GM19328 (cell line): ENCODE measurements around the gene AGBL4.

Experiments
- ATAC-seq: cut with Tn5 transposase; IDR thresholded peaks from one replicate; pipeline ENCODE4 v1.9.1; 2021; ENCODE audit warnings: mild to moderate bottlenecking, moderate library complexity; ENCODE audit not compliant: unreplicated experiment

The AGBL4 gene

DNA sequence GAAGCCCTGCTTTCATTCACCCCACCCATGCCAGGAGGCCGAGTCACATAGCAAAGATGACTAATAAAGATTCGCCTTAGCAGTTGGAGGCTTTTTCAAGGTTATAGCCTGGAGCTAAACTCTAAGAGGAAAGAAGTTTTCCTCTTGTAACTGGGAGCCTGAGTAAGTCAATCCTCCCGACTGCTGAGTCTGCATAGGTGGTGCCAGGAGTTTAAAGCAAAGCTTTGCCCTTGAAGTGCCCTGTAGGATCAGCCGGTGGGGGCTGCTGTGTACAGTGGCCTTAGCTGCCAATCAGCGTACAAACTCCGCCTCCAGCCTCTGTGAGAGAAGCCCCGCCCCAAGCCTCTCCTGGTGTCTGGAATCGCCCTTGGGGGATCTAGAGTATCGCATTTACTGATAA, 1404.2 kb downstream of the AGBL4 start:
- no peak for ATAC-seq

DNA sequence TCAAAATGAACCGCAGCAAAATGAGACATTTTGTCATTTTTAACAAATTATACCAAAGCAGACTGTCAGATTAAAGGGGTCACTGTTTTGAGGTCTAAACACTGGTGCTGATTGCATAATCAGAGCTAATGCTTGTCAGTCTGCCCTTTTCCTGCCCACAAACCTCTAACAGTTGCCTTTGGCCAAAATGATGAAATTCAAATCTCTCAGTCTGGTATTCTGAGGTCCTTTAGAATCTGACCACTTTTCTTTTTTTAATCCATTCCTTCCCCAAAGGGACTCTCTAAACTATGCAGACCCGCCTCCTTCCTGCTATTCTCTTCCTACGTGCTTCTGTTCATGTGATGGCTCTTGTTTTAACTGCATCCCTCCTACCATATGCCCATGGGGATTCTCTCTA, 1406.5 kb downstream of the AGBL4 start:
- no peak for ATAC-seq

DNA sequence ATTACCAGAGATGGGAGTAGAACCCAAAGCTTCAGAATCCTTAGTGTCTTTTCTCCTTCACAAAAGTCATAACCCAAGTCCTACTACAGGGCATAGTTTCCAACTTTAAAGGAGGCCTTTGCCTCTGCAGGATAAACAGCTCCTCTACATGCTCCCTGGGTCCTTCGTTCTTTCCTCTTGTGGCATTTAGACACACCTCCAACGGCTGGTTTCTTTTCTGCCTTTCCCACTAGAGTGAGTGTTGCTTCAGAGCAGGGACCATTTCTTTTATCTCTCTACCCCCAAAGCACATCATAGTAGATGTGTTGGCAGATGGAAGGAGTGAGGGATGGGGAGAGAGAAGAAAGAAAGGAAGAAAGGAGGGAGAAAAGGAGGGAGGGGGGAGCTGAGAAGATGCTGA, 1407.0 kb downstream of the AGBL4 start:
- ATAC-seq = no peak

- ATAC-seq = no peak
Measured at GRCh38 chr1:48611841-48612240, 1411.9 kb downstream of the AGBL4 start.

GRCh38 chr1:48610628-48611542, 1412.9 kb downstream of the AGBL4 start:
- ATAC-seq = no peak

DNA sequence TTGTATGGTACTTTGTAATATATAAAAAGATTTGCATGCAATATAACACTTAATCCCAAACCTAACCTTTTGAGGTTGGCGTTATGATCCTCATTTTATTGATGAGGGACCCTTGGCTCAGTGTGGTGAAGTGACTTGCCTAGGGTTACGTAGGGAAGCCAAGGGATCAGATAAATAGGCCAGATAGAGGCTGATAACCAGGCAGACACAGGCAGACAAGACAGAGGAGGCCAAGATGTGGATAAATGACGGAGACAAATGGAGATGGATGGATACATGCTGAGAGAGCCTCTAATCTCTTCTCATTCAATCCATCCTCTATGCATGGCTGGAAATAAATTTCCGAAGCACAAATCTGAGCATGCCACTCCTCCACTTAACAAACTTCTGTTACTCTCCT, 1414.9 kb downstream of the AGBL4 start:
- no peak for ATAC-seq

DNA sequence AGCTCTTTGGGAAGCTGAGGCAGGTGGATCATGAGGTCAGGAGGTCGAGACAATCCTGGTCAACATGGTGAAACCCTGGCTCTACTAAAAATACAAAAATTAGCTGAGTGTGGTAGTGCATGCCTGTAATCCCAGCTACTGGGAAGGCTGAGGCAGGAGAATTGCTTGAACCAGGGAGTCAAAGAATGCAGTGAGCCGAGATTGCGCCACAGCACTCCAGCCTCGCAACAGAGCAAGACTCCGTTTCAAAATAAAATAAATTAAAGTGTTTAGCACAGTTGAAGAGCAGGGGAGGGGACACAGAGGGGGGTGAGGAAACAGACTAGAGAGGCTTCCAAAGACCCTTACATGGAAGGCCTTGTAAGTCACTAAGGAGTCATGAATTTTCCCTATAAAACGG, 1420.5 kb downstream of the AGBL4 start:
- no peak for ATAC-seq

GRCh38 chr1:48602349-48602748, 1421.4 kb downstream of the AGBL4 start:
- ATAC-seq = no peak

- no peak for ATAC-seq
Measured at GRCh38 chr1:48600182-48600581, 1423.6 kb downstream of the AGBL4 start.

DNA sequence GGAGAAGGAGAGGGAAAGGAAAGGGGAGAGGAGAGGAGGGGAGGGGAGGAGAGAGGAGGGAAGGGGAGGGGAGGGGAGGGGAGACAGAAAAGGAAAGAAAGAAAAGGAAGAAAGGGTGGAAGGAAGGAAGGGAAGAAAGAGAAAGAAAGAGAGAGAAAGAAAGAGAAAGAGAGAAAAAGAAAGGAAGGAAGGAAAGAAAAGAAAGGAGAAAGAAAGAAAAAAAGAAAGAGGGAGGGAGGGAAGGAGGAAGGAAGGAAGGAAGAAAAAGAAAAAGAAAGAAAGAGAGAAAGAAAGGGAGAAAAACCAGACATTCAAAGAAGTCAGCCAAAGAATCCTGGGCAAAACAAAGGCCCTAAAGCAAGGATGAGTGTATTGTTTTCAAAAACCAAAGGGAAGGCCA, 1426.1 kb downstream of the AGBL4 start:
- ATAC-seq = no peak

- ATAC-seq = no peak
Measured at GRCh38 chr1:48596046-48596445, 1427.7 kb downstream of the AGBL4 start.

- no peak for ATAC-seq
Measured at GRCh38 chr1:48595613-48596012, 1428.1 kb downstream of the AGBL4 start.

DNA sequence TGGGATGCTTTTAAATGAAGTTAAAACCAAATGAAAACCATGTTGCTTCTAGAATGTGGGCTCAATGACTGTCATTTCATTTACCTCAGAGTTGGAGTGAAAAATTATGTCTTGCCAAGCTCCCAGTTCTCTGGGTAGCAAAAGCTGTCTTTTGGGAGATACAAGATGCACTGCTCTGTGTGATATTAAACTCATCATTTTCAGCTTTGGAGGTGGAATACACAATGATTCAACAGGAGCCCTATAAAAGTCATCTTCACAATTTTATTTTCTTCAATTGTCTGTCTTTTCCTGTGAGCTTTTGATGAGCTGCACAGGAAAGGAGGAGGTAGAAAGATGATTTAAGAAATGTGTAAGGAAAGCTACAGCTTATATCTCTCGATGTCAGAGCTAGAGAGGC, 1431.4 kb downstream of the AGBL4 start:
- ATAC-seq = no peak

GRCh38 chr1:48591181-48591580, 1432.6 kb downstream of the AGBL4 start:
- no peak for ATAC-seq

GRCh38 chr1:48588061-48588460, 1435.7 kb downstream of the AGBL4 start:
- no peak for ATAC-seq

- ATAC-seq = no peak
Measured at GRCh38 chr1:48582408-48582807, 1441.3 kb downstream of the AGBL4 start.

DNA sequence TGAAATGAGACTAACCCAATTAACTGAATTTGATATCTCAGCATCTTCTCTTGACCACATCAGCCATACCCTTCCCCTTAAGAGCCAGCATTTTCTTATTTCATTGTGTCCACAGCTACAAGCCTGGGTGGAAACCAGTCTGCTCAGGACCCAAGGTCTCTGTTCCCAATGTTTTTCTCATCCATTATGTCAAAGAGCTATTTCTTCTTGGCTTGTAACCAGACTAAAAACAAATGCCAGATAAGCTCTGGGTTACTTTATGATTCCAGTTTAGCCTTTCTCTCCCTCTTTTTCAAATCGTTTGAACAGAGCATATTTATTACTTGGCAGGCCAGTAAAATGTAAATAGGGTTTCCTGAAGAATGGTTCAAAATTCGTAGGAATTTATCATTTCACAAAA, 1442.5 kb downstream of the AGBL4 start:
- no peak for ATAC-seq

DNA sequence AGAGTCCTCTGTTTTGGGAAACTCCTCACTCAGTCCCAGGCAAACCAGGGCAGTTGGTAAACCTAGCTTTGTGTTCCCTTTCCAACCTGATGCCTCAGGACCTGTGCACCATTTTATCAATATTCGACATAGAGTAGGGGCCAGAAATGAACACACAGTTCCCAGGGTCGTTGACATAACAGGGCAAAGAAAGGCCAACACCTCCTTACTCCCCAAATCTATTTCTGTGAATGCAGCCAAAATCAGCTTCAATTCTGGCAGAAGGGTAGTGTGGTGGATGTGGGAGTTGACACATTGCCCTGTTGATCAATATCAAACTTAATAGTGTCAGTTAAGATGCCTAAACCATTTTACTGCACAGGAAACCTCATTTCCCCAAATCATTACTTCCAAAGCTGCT, 1447.2 kb downstream of the AGBL4 start:
- ATAC-seq = no peak

DNA sequence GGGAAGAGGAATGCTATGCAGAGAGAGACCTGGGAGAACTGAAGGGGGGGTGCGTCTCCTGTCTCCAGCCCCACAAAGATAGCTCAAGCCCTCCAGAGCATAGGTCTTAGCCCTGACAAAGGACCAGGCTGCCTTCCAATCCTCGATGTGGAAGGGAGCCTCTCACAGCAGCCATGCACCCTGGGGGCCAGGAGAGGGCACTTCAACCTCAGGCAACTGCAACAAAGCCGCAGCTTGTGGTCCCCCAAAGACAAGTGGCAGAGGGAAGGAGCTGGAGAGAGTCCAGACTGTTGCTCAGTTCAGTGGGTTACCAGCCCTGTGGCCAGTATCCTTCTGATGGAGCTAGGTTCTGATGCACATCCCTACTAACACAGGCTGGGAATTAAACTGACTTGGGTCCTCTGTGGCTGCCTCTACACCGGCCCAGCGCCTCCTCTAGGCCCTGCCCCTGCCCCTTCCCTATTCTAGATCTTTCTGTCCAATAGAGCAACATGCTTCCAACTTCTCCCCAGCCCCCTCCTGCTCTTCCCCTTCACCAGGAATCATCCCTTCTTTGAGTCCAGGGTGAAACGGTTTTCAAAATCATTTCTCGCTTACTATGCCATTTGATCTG, 1451.0 kb downstream of the AGBL4 start:
- ATAC-seq = no peak

DNA sequence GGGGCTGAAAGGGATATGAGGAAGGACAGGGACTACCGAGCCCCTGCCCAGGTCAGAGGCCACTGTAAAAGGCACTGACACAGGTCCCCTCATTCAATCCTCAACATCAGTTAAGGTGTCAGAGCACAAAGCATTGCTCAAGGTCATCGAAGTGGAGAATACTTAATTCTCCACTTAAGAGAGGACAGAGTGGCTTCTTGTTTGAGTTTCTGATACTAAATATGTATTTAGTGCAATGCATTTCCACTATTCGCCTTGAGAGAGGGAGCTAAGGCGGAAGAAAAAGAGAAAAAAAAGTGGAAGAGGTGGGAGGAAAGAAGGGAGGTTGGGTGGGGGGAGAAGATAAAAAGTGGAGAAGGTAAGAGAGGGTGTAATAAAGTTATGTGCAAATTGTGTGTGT, 1451.6 kb downstream of the AGBL4 start:
- ATAC-seq = no peak

- no peak for ATAC-seq
Measured at GRCh38 chr1:48571303-48571987, 1452.3 kb downstream of the AGBL4 start.

DNA sequence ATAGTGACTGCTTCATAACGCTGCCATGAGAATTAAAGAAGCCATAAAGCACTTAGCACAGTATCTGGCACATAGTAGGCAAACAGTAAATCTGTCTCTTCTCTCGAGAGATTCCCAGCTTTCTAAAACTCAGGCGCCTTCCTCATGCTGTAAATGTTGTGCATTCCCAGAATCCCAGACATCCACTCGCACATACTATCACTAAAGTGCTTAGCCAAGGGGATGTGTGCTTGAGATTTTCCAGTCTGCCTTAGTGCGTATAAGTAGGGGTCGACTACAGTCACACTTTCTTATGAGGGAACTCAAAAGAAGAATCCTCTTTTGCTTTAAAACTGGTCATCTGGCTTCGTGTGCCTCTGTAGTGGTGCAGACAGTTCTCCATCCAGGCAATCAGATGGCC, 1453.2 kb downstream of the AGBL4 start:
- ATAC-seq = no peak
